Liver (tissue), 9 donors: ENCODE measurements around the gene RPTOR. TPM values are rescaled to one million over a fixed set of nuclear protein-coding genes. Genes with fewer than 3 reads are reported as not detected.

Experiments
- DNase-seq: peaks from one replicate; pipeline ENCODE4 v3.0.0-alpha.2; 2017; ENCODE audit warnings: low spot score
- H3K27ac ChIP-seq, 2 donors: one replicate each; pipeline ENCODE4 v1.7.0; 2013; ENCODE audit warnings: inconsistent platforms in 2 of 2, low read length in 2 of 2, control low read depth in 1 of 2, low read depth in 1 of 2, mild to moderate bottlenecking in 1 of 2
- H3K27me3 ChIP-seq, 4 donors: one replicate each; pipeline versions ENCODE4 v1.6.1 to v1.7.0; 2013; ENCODE audit warnings: low read length in 3 of 4, inconsistent platforms in 1 of 4, mild to moderate bottlenecking in 1 of 4, moderate library complexity in 1 of 4; ENCODE audit not compliant: control insufficient read depth in 4 of 4, insufficient read depth in 4 of 4
- H3K36me3 ChIP-seq, 4 donors: one replicate each; pipeline versions ENCODE4 v1.6.1 to v1.7.0; 2013; ENCODE audit warnings: low read length in 3 of 4, mild to moderate bottlenecking in 3 of 4, low read depth in 1 of 4, moderate library complexity in 1 of 4; ENCODE audit not compliant: control insufficient read depth in 4 of 4, insufficient read depth in 3 of 4
- H3K4me1 ChIP-seq, 4 donors: one replicate each; pipeline versions ENCODE4 v1.6.1 to v1.7.0; 2013; ENCODE audit warnings: low read length in 3 of 4, mild to moderate bottlenecking in 3 of 4, moderate library complexity in 1 of 4; ENCODE audit not compliant: control insufficient read depth in 4 of 4, insufficient read depth in 4 of 4
- H3K4me3 ChIP-seq, 3 donors: one replicate each; pipeline versions ENCODE4 v1.6.1 to v1.7.0; 2013; ENCODE audit warnings: low read length in 3 of 3, control low read depth in 1 of 3, low read depth in 1 of 3, mild to moderate bottlenecking in 1 of 3
- H3K9ac ChIP-seq, 2 donors: one replicate each; pipeline ENCODE4 v1.7.0; 2013; ENCODE audit warnings: low read length in 2 of 2, mild to moderate bottlenecking in 2 of 2, moderate library complexity in 2 of 2, control low read depth in 1 of 2, low read depth in 1 of 2
- H3K9me3 ChIP-seq, 4 donors: one replicate each; pipeline versions ENCODE4 v1.6.1 to v1.7.0; 2013; ENCODE audit warnings: low read length in 3 of 4; ENCODE audit not compliant: control insufficient read depth in 4 of 4
- ATF3 ChIP-seq: IDR thresholded peaks from 2 replicates; pipeline ENCODE4 v1.6.1; 2016; ENCODE audit warnings: antibody characterized with exemption
- CTCF ChIP-seq: fragments of 150-350 bp; IDR thresholded peaks from 2 replicates; pipeline ENCODE4 v1.5.1; 2017; ENCODE audit warnings: improper control_type of control experiment, low read depth, low read length; ENCODE audit not compliant: missing input control
- EGR1 ChIP-seq, 2 donors: IDR thresholded peaks; 2 replicates each; pipeline ENCODE4 v1.6.1; 2016 to 2018; ENCODE audit warnings: antibody characterized with exemption in 2 of 2, low read depth in 2 of 2
- FOXA1 ChIP-seq: IDR thresholded peaks from 2 replicates; pipeline ENCODE4 v1.6.1; 2016; ENCODE audit warnings: antibody characterized with exemption
- FOXA2 ChIP-seq: IDR thresholded peaks from 2 replicates; pipeline ENCODE4 v1.6.1; 2016; ENCODE audit warnings: antibody characterized with exemption
- GABPA ChIP-seq, 2 donors: IDR thresholded peaks in 1 of 2; conservative IDR thresholded peaks in 1 of 2; 2 replicates each; pipeline ENCODE4 v1.6.1; 2016; ENCODE audit warnings: antibody characterized with exemption in 2 of 2, mild to moderate bottlenecking in 1 of 2, moderate library complexity in 1 of 2
- HNF4A ChIP-seq, 2 donors: conservative IDR thresholded peaks; 2 replicates each; pipeline ENCODE4 v1.6.1; 2016; ENCODE audit warnings: antibody characterized with exemption in 2 of 2, mild to moderate bottlenecking in 2 of 2
- HNF4G ChIP-seq: IDR thresholded peaks from 2 replicates; pipeline ENCODE4 v1.6.1; 2016; ENCODE audit warnings: antibody characterized with exemption
- JUND ChIP-seq, 2 donors: IDR thresholded peaks; 2 replicates each; pipeline ENCODE4 v1.6.1; 2016; ENCODE audit warnings: antibody characterized with exemption in 2 of 2
- NR2F2 ChIP-seq: IDR thresholded peaks from 2 replicates; pipeline ENCODE4 v1.6.1; 2016; ENCODE audit warnings: antibody characterized with exemption
- RAD21 ChIP-seq, 2 donors: IDR thresholded peaks; 2 replicates each; pipeline ENCODE4 v1.6.1; 2016; ENCODE audit warnings: antibody characterized with exemption in 2 of 2, mild to moderate bottlenecking in 2 of 2
- RXRA ChIP-seq, 2 donors: IDR thresholded peaks; 2 replicates each; pipeline ENCODE4 v1.6.1; 2017 to 2018; ENCODE audit warnings: antibody characterized with exemption in 2 of 2, mild to moderate bottlenecking in 1 of 2
- SP1 ChIP-seq: IDR thresholded peaks from 2 replicates; pipeline ENCODE4 v1.6.1; 2018; ENCODE audit warnings: antibody characterized with exemption, mild to moderate bottlenecking
- TAF1 ChIP-seq: conservative IDR thresholded peaks from 2 replicates; pipeline ENCODE4 v1.6.1; 2016; ENCODE audit warnings: antibody characterized with exemption, mild to moderate bottlenecking
- YY1 ChIP-seq: IDR thresholded peaks from 2 replicates; pipeline ENCODE4 v1.6.1; 2016; ENCODE audit warnings: antibody characterized with exemption, mild to moderate bottlenecking
- ZBTB33 ChIP-seq: IDR thresholded peaks from 2 replicates; pipeline ENCODE4 v1.6.1; 2016; ENCODE audit warnings: antibody characterized with exemption
- WGBS: extraction: QIAGEN DNeasy Blood & Tissue Kit; methylation state at CpG from one replicate; pipeline ENCODE4 v1.1.7; 2013; 5-methylcytosine and 5-hydroxymethylcytosine counted together
- polyA plus RNA-seq, 2 donors: library from polyadenylated mRNA; stranded (reverse) in 1 of 2; unstranded in 1 of 2; fragments of 200-250 nt in 1 of 2; fragments of >200 nt in 1 of 2; fragmentation: Nextera tagmentation in 1 of 2; extraction: Ambion mirVana in 1 of 2; gene quantifications; one replicate each; pipeline versions ENCODE4 v1.2.1 to v1.2.3, GENCODE V29; 2013 to 2015
- total RNA-seq, 2 donors: library from RNA; depleted of rRNA; stranded (reverse); fragments of >200 nt; gene quantifications; one replicate each; pipeline ENCODE4 v1.2.3, GENCODE V29; 2014
- TF ChIP-seq, protein P1 (sequence below): IDR thresholded peaks from 2 replicates; pipeline ENCODE4 v1.6.1; 2016; ENCODE audit warnings: antibody characterized with exemption, mild to moderate bottlenecking
- TF ChIP-seq, protein P2 (sequence below): IDR thresholded peaks from 2 replicates; pipeline ENCODE4 v1.6.1; 2016; ENCODE audit warnings: antibody characterized with exemption
- donor health status: healthy.
- donor health status: healthy.
- donor health status: healthy.
- donor health status: healthy.
- donor health status: healthy.

RPTOR gene, protein sequence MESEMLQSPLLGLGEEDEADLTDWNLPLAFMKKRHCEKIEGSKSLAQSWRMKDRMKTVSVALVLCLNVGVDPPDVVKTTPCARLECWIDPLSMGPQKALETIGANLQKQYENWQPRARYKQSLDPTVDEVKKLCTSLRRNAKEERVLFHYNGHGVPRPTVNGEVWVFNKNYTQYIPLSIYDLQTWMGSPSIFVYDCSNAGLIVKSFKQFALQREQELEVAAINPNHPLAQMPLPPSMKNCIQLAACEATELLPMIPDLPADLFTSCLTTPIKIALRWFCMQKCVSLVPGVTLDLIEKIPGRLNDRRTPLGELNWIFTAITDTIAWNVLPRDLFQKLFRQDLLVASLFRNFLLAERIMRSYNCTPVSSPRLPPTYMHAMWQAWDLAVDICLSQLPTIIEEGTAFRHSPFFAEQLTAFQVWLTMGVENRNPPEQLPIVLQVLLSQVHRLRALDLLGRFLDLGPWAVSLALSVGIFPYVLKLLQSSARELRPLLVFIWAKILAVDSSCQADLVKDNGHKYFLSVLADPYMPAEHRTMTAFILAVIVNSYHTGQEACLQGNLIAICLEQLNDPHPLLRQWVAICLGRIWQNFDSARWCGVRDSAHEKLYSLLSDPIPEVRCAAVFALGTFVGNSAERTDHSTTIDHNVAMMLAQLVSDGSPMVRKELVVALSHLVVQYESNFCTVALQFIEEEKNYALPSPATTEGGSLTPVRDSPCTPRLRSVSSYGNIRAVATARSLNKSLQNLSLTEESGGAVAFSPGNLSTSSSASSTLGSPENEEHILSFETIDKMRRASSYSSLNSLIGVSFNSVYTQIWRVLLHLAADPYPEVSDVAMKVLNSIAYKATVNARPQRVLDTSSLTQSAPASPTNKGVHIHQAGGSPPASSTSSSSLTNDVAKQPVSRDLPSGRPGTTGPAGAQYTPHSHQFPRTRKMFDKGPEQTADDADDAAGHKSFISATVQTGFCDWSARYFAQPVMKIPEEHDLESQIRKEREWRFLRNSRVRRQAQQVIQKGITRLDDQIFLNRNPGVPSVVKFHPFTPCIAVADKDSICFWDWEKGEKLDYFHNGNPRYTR (N-terminal part only)
- total RNA-seq (10 to 100 TPM; 13.3 to 25.4 TPM), polyA plus RNA-seq (1 to 10 TPM; 4.8 to 10.0 TPM)

DNA sequence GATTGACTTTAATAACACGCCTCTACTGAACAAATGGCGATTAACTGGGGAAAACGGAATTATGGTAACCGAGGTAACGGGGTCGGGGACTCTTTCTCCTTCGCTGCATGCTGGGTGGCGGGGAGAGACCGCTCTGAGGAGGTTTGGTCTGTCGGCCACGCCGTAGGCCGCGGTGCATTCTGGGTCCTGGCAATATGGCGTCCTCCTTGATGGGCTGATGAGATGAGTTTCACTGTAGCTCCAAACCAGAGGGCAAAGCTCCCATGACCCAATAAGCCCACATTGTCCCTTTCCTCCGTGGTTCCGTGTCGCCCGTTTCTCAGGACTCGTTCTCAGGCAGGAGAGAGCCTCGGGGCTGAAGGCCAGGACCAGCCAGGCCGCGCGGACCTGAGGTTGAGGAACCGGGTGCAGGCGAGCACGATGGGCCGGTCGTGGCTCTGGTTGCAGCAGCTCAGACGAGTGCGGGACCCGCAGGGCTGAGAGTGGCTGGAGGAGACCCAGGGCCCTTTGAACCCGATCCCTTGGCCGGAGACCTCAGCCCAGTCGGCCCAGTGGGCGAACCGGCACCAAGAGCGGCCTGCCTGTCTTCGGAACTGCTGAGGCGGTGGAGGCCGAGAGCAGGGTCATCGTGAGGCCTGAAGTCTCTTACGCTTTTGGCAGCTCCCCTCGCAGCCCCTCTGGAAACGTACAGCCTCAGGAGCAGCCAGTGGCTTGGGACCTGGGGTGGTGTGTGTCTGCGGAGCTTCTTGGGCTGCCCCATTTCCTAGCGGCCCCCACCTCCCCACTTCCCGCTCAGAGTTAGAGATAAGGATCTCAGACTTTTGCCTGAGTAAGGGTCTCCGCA lies at the start of gene RPTOR:
RPTOR (plus strand) TSS at position 184 of the 844 bp plus-strand sequence. CDS start 792 bp downstream, outside the sequence.
- no peak for TF ChIP-seq EGR1 (IDR thresholded peaks at IDR 0.05; ENCODE audit: low read depth in 2 of 2)
- TF ChIP-seq FOXA1, result no peak
- TF ChIP-seq HNF4A (conservative IDR thresholded peaks at IDR 0.05), result peak in 1 of 2 donors; percentile 19
- TF ChIP-seq CTCF, result no peak
- peak in 1 of 2 donors; percentile 82 for TF ChIP-seq GABPA (IDR thresholded peaks at IDR 0.05 in 1 of 2, conservative IDR thresholded peaks at IDR 0.05 in 1 of 2)
- TF ChIP-seq ATF3, result no peak
- TF ChIP-seq RXRA (IDR thresholded peaks at IDR 0.05), result peak; percentile 24 to 36
- peak; percentile 95 for TF ChIP-seq ZBTB33
- TF ChIP-seq SP1, result no peak
- TF ChIP-seq, protein P1, sequence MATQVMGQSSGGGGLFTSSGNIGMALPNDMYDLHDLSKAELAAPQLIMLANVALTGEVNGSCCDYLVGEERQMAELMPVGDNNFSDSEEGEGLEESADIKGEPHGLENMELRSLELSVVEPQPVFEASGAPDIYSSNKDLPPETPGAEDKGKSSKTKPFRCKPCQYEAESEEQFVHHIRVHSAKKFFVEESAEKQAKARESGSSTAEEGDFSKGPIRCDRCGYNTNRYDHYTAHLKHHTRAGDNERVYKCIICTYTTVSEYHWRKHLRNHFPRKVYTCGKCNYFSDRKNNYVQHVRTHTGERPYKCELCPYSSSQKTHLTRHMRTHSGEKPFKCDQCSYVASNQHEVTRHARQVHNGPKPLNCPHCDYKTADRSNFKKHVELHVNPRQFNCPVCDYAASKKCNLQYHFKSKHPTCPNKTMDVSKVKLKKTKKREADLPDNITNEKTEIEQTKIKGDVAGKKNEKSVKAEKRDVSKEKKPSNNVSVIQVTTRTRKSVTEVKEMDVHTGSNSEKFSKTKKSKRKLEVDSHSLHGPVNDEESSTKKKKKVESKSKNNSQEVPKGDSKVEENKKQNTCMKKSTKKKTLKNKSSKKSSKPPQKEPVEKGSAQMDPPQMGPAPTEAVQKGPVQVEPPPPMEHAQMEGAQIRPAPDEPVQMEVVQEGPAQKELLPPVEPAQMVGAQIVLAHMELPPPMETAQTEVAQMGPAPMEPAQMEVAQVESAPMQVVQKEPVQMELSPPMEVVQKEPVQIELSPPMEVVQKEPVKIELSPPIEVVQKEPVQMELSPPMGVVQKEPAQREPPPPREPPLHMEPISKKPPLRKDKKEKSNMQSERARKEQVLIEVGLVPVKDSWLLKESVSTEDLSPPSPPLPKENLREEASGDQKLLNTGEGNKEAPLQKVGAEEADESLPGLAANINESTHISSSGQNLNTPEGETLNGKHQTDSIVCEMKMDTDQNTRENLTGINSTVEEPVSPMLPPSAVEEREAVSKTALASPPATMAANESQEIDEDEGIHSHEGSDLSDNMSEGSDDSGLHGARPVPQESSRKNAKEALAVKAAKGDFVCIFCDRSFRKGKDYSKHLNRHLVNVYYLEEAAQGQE, result peak; percentile 49
- TF ChIP-seq, protein P2, sequence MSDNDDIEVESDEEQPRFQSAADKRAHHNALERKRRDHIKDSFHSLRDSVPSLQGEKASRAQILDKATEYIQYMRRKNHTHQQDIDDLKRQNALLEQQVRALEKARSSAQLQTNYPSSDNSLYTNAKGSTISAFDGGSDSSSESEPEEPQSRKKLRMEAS, result peak; percentile 72
- peak; percentile 99 for TF ChIP-seq YY1
- TF ChIP-seq NR2F2, result peak; percentile 37
- no peak for TF ChIP-seq JUND (IDR thresholded peaks at IDR 0.05)
- peak; percentile 67 for TF ChIP-seq TAF1
- no peak for TF ChIP-seq HNF4G
- no peak for TF ChIP-seq FOXA2
- TF ChIP-seq RAD21 (IDR thresholded peaks at IDR 0.05), result peak; percentile 30 to 39
- Histone ChIP-seq H3K36me3 (no peaks in the 10 kb centered on the region), H3K4me3 (peak within 1 kb of the TSS; percentile 92 to 100 (median 99)), H3K9ac (peak within 1 kb of the TSS; percentile 93 to 96), H3K27ac (peak within 1 kb of the TSS; percentile 70 to 76), H3K4me1 (peaks cover 2 to 33% (median 24%) of the 10 kb centered on the region in 4 donors), H3K27me3 (no peaks in the 10 kb centered on the region), H3K9me3 (no peaks in the 10 kb centered on the region)
- peak; percentile 94 for DNase-seq
- under 1% methylated on average over 49 of the region's 49 CpGs for WGBS
